T-cell (primary cell): ENCODE results near the gene LDHAL6B. TPM values are rescaled to one million over a fixed set of nuclear protein-coding genes. Genes with fewer than 3 reads are reported as not detected.
A peak's percentile ranks its signal among the peaks of the same experiment; 100 is the strongest.

ENCODE experiments used
- ATAC-seq, 4 experiments: fragments of 200-7000 bp in 3 of 4; fragments of 150-1000 bp in 1 of 4; cut with Tn5 transposase; replicated peaks in 1 of 4; 1 replicate in 3 of 4; 2 replicates in 1 of 4; pipeline ENCODE4 v1.10.0; 2021; ENCODE audit warnings: moderate library complexity in 3 of 4, mild to moderate bottlenecking in 2 of 4, moderate number of reproducible peaks in 1 of 4
- CTCF ChIA-PET, 2 donors: fragments of 300-600 bp; sonication (Branson Sonifier 250); formaldehyde crosslinking; loops; one replicate each; lab custom pipeline; 2022; ENCODE audit warnings: antibody characterized with exemption in 2 of 2; lab: Charles Lee
- POLR2A ChIA-PET, 2 donors: fragments of 300-600 bp; sonication (Branson Sonifier 250); formaldehyde crosslinking; loops; one replicate each; lab custom pipeline; 2022; ENCODE audit warnings: antibody characterized with exemption in 2 of 2; lab: Charles Lee
- DNase-seq, 35 experiments: peaks; one replicate each; pipeline versions ENCODE4 v3.0.0 to v3.0.0-alpha.2; 2013 to 2023
- H3K27ac ChIP-seq: one replicate; pipeline ENCODE4 v1.5.1; 2013; ENCODE audit warnings: low read length
- H3K27me3 ChIP-seq, 2 experiments: replicated peaks in 1 of 2; 1 replicate in 1 of 2; 2 replicates in 1 of 2; pipeline versions ENCODE4 v1.6.1 to v1.7.0; 2013; ENCODE audit warnings: low read length in 1 of 2, mixed read lengths in 1 of 2; ENCODE audit not compliant: control insufficient read depth in 2 of 2, insufficient read depth in 2 of 2; ENCODE audit errors: extremely low read depth in 1 of 2
- H3K36me3 ChIP-seq, 2 donors: 1 replicate in 1 of 2; 2 replicates in 1 of 2; pipeline versions ENCODE4 v1.6.1 to v1.7.0; 2013; ENCODE audit warnings: low read length in 1 of 2; ENCODE audit not compliant: control insufficient read depth in 2 of 2, insufficient read depth in 1 of 2; ENCODE audit errors: extremely low read depth in 1 of 2
- H3K4me1 ChIP-seq, 2 experiments: 1 replicate in 1 of 2; 2 replicates in 1 of 2; pipeline versions ENCODE4 v1.6.1 to v1.7.0; 2013; ENCODE audit warnings: low read length in 2 of 2, mixed read lengths in 1 of 2; ENCODE audit not compliant: insufficient read depth in 2 of 2, control insufficient read depth in 1 of 2; ENCODE audit errors: extremely low read depth in 1 of 2
- H3K4me3 ChIP-seq, 2 donors: 1 replicate in 1 of 2; 2 replicates in 1 of 2; pipeline versions ENCODE4 v1.5.1 to v1.7.0; 2013; ENCODE audit warnings: mild to moderate bottlenecking in 2 of 2, low read length in 1 of 2, moderate library complexity in 1 of 2; ENCODE audit not compliant: control insufficient read depth in 1 of 2; ENCODE audit errors: extremely low read depth in 1 of 2
- H3K9me3 ChIP-seq: 2 replicates; pipeline ENCODE4 v1.7.0; 2013
- H3K27ac Mint-ChIP-seq, 2 donors: one replicate each; pipeline ENCODE4 v1.8.0; 2020 to 2021; ENCODE audit warnings: mild to moderate bottlenecking in 2 of 2, mixed read lengths in 2 of 2
- H3K27me3 Mint-ChIP-seq, 2 donors: one replicate each; pipeline ENCODE4 v1.8.0; 2021 to 2022; ENCODE audit warnings: mixed read lengths in 2 of 2
- H3K36me3 Mint-ChIP-seq: one replicate; pipeline ENCODE4 v1.8.0; 2021; ENCODE audit warnings: mixed read lengths
- H3K4me1 Mint-ChIP-seq, 3 donors: one replicate each; pipeline ENCODE4 v1.8.0; 2020 to 2022; ENCODE audit warnings: mixed read lengths in 3 of 3, mild to moderate bottlenecking in 1 of 3
- H3K4me3 Mint-ChIP-seq, 3 donors: one replicate each; pipeline ENCODE4 v1.8.0; 2020 to 2022; ENCODE audit warnings: mild to moderate bottlenecking in 3 of 3, mixed read lengths in 3 of 3, moderate library complexity in 3 of 3
- H3K9me3 Mint-ChIP-seq, 3 donors: one replicate each; pipeline ENCODE4 v1.8.0; 2020 to 2022; ENCODE audit warnings: mixed read lengths in 3 of 3
- WGBS: methylation state at CpG from one replicate; pipeline ENCODE4 v1.1.5; 2013; ENCODE audit warnings: missing lambda C conversion rate; ENCODE audit not compliant: insufficient coverage; 5-methylcytosine and 5-hydroxymethylcytosine counted together
- total RNA-seq, 35 experiments: library from RNA in 6 of 35; stranded (reverse) in 6 of 35; fragments of 120-200 nt in 1 of 35; gene quantifications; one replicate each; pipeline versions ENCODE4 v1.2.1 to v1.2.4 and lab custom pipeline; 2013 to 2026

Gene LDHAL6B
- total RNA-seq, 5 donors from 2014 or later (not counting 1 experiment from before 2014, with no cell fraction given), result not detected

GRCh38 chr15:59247364-59247763 lies 40.7 kb downstream of the LDHAL6B start:
- Mint-ChIP-seq H3K27ac (no peak overlapping the region), H3K27me3 (no peaks in the 10 kb centered on the region), H3K4me3 (no peak overlapping the region), H3K36me3 (no peaks in the 10 kb centered on the region), H3K4me1 (peaks cover 0 to 6% (median 2%) of the 10 kb centered on the region in 3 donors), H3K9me3 (no peaks in the 10 kb centered on the region)
- peak in 3 of 4 experiments; percentile 55 to 65 (median 61) for ATAC-seq
- Histone ChIP-seq H3K9me3 (no peaks in the 10 kb centered on the region), H3K27ac (no peak overlapping the region), H3K4me1 (no peaks in the 10 kb centered on the region), H3K27me3 (peaks cover 0 to 2% of the 10 kb centered on the region in 2 experiments), H3K36me3 (no peaks in the 10 kb centered on the region), H3K4me3 (no peak overlapping the region)
- ChIA-PET CTCF (interaction anchor here (0.6 to 1.8 kb wide), 9 partner anchors 18 to 282 kb away, joined by 3 to 9 read pairs (median 4); no protein-coding TSS in a partner anchor), POLR2A (no interaction called here)
- peak in 33 of 35 experiments; percentile 5 to 71 (median 37) for DNase-seq
- WGBS, result 0% methylated on average over 2 of the region's 2 CpGs

GRCh38 chr15:59249816-59250215 lies 43.2 kb downstream of the LDHAL6B start:
- Histone ChIP-seq H3K36me3 (no peaks in the 10 kb centered on the region), H3K27me3 (peaks cover 0 to 2% of the 10 kb centered on the region in 2 experiments), H3K27ac (no peak overlapping the region), H3K9me3 (no peaks in the 10 kb centered on the region), H3K4me3 (no peak overlapping the region), H3K4me1 (no peaks in the 10 kb centered on the region)
- no peaks in the 10 kb centered on the region for H3K36me3 Mint-ChIP-seq
- CTCF ChIA-PET, result no interaction called here
- ATAC-seq, result no peak
- 65% methylated on average over 3 of the region's 5 CpGs for WGBS
- H3K27me3 Mint-ChIP-seq, result no peaks in the 10 kb centered on the region
- no peak overlapping the region for H3K27ac Mint-ChIP-seq
- H3K4me3 Mint-ChIP-seq, result no peak overlapping the region
- no peak for DNase-seq
- POLR2A ChIA-PET, result no interaction called here
- peaks cover 0 to 6% (median 2%) of the 10 kb centered on the region in 3 donors for H3K4me1 Mint-ChIP-seq
- no peaks in the 10 kb centered on the region for H3K9me3 Mint-ChIP-seq

DNA sequence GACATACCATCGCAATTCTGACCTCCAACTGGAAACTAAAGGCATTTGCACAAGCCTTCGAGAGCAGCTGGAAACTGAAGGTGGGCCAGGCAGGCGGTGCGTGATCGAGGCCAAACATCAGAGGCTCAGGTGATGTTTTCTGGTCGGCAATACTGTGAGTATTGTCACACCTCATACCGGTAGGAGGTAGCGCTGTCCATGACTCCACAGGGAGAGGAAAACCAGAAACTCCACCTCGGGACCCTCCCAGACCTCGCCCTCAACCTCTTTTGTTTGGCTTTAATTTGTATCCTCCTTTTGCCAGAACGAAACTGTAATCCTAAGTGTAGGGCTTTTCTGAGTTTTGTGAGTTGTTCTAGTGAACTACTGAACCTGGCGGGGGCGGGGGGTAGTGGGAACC lies 43.6 kb downstream of the LDHAL6B start:
- ChIA-PET POLR2A (no interaction called here), CTCF (no interaction called here)
- Mint-ChIP-seq H3K9me3 (no peaks in the 10 kb centered on the region), H3K36me3 (no peaks in the 10 kb centered on the region), H3K27me3 (no peaks in the 10 kb centered on the region), H3K4me3 (no peak overlapping the region), H3K27ac (no peak overlapping the region), H3K4me1 (peaks cover 0 to 7% (median 2%) of the 10 kb centered on the region in 3 donors)
- Histone ChIP-seq H3K4me3 (no peak overlapping the region), H3K27me3 (peaks cover 0 to 2% of the 10 kb centered on the region in 2 experiments), H3K4me1 (no peaks in the 10 kb centered on the region), H3K36me3 (no peaks in the 10 kb centered on the region), H3K27ac (no peak overlapping the region), H3K9me3 (no peaks in the 10 kb centered on the region)
- 87% methylated on average over 11 of the region's 13 CpGs for WGBS
- no peak for ATAC-seq
- DNase-seq, result no peak

- H3K4me3 Mint-ChIP-seq, result no peak overlapping the region
- H3K27me3 Mint-ChIP-seq, result no peaks in the 10 kb centered on the region
- no peak overlapping the region for H3K4me3 ChIP-seq
- CTCF ChIA-PET, result no interaction called here
- ATAC-seq, result no peak
- no peak overlapping the region for H3K27ac Mint-ChIP-seq
- H3K27ac ChIP-seq, result no peak overlapping the region
- WGBS, result no CpG with 5 or more reads among the region's 7 CpGs
- H3K36me3 ChIP-seq, result no peaks in the 10 kb centered on the region
- POLR2A ChIA-PET, result no interaction called here
- no peaks in the 10 kb centered on the region for H3K9me3 ChIP-seq
- DNase-seq, result no peak
- no peaks in the 10 kb centered on the region for H3K36me3 Mint-ChIP-seq
- peaks cover 0 to 2% of the 10 kb centered on the region in 2 experiments for H3K27me3 ChIP-seq
- no peaks in the 10 kb centered on the region for H3K9me3 Mint-ChIP-seq
- H3K4me1 ChIP-seq, result peaks cover 2% of the 10 kb centered on the region in 2 experiments
- H3K4me1 Mint-ChIP-seq, result peaks cover 0 to 16% (median 11%) of the 10 kb centered on the region in 3 donors
Observed at GRCh38 chr15:59251001-59251845, 44.6 kb downstream of the LDHAL6B start.

DNA sequence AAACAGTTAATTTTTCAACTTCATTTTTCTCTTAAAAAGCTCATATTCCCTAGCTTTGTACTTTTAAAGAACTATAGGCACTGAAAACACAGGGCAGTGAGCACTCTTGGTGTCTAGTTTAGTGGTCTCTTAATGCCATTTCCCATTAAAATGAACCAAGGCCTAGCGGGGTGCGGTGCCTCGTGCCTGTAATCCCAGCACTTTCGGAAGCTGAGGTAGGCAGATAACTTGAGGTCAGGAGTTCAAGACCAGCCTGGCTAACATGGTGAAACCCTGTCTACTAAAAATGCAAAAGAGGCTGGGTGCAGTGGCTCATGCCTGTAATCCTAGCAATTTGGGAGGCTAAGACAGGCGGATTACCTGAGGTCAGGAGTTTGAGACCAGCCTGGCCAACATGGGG lies 45.5 kb downstream of the LDHAL6B start:
- H3K36me3 ChIP-seq, result no peaks in the 10 kb centered on the region
- WGBS, result 100% methylated on average over 2 of the region's 5 CpGs
- ATAC-seq (no peak), DNase-seq (no peak)
- Mint-ChIP-seq H3K27ac (no peak overlapping the region), H3K4me3 (no peak overlapping the region), H3K9me3 (no peaks in the 10 kb centered on the region), H3K36me3 (no peaks in the 10 kb centered on the region), H3K27me3 (no peaks in the 10 kb centered on the region), H3K4me1 (peaks cover 0 to 21% (median 15%) of the 10 kb centered on the region in 3 donors)
- no peaks in the 10 kb centered on the region for H3K9me3 ChIP-seq
- H3K4me1 ChIP-seq, result peaks cover 2% of the 10 kb centered on the region in 2 experiments
- ChIA-PET POLR2A (no interaction called here), CTCF (no interaction called here)
- peaks cover 0 to 2% of the 10 kb centered on the region in 2 experiments for H3K27me3 ChIP-seq
- H3K4me3 ChIP-seq, result no peak overlapping the region
- no peak overlapping the region for H3K27ac ChIP-seq

DNA sequence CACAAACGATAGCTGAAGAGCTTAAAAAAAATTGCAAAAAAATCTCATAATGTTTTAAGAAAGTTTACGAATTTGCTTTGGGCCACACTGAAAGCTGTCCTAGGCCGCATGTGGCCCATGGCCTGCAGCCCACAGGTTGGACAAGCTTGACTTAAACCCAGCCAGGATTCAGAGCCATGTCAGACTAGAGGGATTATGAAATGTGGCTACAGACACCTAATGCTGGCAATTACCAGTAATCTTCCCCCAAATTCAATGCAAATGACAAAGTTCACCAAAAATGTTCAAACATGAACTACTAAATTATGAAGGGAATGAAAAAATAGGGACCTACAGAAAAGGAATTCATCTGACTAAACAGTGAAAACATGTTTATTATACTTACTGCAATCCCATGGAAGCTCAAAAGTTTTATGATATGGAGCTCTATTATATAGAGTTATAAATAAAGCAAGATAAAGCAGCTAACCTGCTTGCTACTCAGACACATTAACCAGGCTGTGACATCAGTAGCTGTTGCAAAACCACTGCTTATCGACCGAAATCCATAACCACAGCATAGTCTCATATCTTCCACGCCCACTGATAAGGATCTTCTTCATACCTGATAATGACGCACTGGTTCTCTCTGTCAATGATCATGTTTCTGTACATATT lies 49.2 kb downstream of the LDHAL6B start:
- Mint-ChIP-seq H3K4me1 (peaks cover 0 to 17% (median 15%) of the 10 kb centered on the region in 3 donors), H3K27ac (no peak overlapping the region), H3K4me3 (no peak overlapping the region), H3K27me3 (no peaks in the 10 kb centered on the region), H3K9me3 (no peaks in the 10 kb centered on the region), H3K36me3 (no peaks in the 10 kb centered on the region)
- Histone ChIP-seq H3K36me3 (no peaks in the 10 kb centered on the region), H3K27me3 (peaks cover 0 to 2% of the 10 kb centered on the region in 2 experiments), H3K4me3 (no peak overlapping the region), H3K9me3 (no peaks in the 10 kb centered on the region), H3K4me1 (peaks cover 2% of the 10 kb centered on the region in 2 experiments), H3K27ac (no peak overlapping the region)
- POLR2A ChIA-PET, result interaction anchor here in 1 of 2 donors (0.6 kb wide), 1 partner anchor 38 kb away, joined by 3 read pairs; no protein-coding TSS in a partner anchor
- DNase-seq, result peak in 3 of 35 experiments; percentile 12 to 42 (median 22)
- CTCF ChIA-PET, result no interaction called here
- peak in 3 of 4 experiments; percentile 58 to 70 (median 67) for ATAC-seq
- 100% methylated on average over 1 of the region's 7 CpGs for WGBS
